ENCODE data around the gene ERP27.

DNA sequence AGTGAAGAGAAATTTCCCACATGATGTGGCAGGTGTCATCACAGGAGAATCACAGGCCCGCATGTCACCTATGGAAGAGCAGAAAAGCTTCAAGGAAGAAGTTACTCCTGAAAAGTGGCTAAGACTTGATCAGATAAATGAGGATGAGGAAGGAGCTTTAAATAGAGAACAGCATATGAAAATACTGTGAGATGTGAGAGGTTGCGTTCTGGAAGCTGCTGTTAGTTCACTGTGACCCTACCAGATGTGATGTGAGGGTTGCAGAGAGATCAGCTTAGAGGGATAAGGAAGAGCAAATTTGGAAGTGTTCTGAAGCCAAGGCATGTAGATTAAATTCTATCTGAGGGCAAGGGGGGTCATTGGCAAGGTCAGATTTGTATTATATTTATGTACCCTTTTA, 17.1 kb downstream of the ERP27 start:
- no peak for TF ChIP-seq POLR2AphosphoS5 (IDR thresholded peaks at IDR 0.05; ENCODE audit: insufficient read depth, low read depth, low read length)
- TF ChIP-seq POLR2A (IDR thresholded peaks at IDR 0.05; ENCODE audit: low read depth, low read length): no peak
